DOHH2 (cell line): ENCODE measurements around the gene LRP8.

Experiments
- H3F3A ChIP-seq: fragments of 200-600 bp; sonication (generic), shearing (Covaris generic); 2 replicates; pipeline ENCODE4 v1.6.0; 2016; ENCODE audit warnings: antibody characterized with exemption, mild to moderate bottlenecking; ENCODE audit not compliant: control insufficient read depth, insufficient read depth
- H3K27ac ChIP-seq: fragments of 200-600 bp; sonication (generic); 2 replicates; pipeline ENCODE4 v1.5.1; 2014; ENCODE audit warnings: low read depth, mild to moderate bottlenecking, low read length, moderate library complexity
- H3K27me3 ChIP-seq: fragments of 200-600 bp; sonication (generic); 2 replicates; pipeline ENCODE4 v1.6.1; 2014; ENCODE audit warnings: mild to moderate bottlenecking, low read length, mixed read lengths; ENCODE audit not compliant: control insufficient read depth
- H3K36me3 ChIP-seq: fragments of 200-600 bp; sonication (generic); 2 replicates; pipeline ENCODE4 v1.6.1; 2014; ENCODE audit warnings: mild to moderate bottlenecking, low read length, moderate library complexity, mixed read lengths; ENCODE audit not compliant: control insufficient read depth
- H3K4me1 ChIP-seq: fragments of 200-600 bp; sonication (generic); 2 replicates; pipeline ENCODE4 v1.6.1; 2014; ENCODE audit warnings: mild to moderate bottlenecking, low read length, mixed read lengths; ENCODE audit not compliant: control insufficient read depth
- H3K4me2 ChIP-seq: fragments of 200-600 bp; sonication (generic); 2 replicates; pipeline ENCODE4 v1.6.0; 2014; ENCODE audit warnings: mild to moderate bottlenecking, low read length, moderate library complexity
- H3K4me3 ChIP-seq: fragments of 200-600 bp; sonication (generic); 2 replicates; pipeline ENCODE4 v1.5.1; 2014; ENCODE audit warnings: mild to moderate bottlenecking, low read length, mixed read lengths
- H3K79me2 ChIP-seq: fragments of 200-600 bp; sonication (generic); 2 replicates; pipeline ENCODE4 v1.6.1; 2014; ENCODE audit warnings: mild to moderate bottlenecking, low read length, mixed read lengths; ENCODE audit not compliant: control insufficient read depth
- H3K9me2 ChIP-seq: fragments of 200-600 bp; sonication (generic); replicated peaks from 2 replicates; pipeline ENCODE4 v1.6.1; 2014; ENCODE audit warnings: mild to moderate bottlenecking, low read length, mixed read lengths; ENCODE audit not compliant: control insufficient read depth
- H3K9me3 ChIP-seq: fragments of 200-600 bp; sonication (generic); 2 replicates; pipeline ENCODE4 v1.6.1; 2014; ENCODE audit warnings: antibody characterized with exemption, low read length, mixed read lengths; ENCODE audit not compliant: control insufficient read depth, insufficient read depth
- H4K20me1 ChIP-seq: fragments of 200-600 bp; sonication (generic); 2 replicates; pipeline ENCODE4 v1.6.0; 2014; ENCODE audit warnings: low read depth, mild to moderate bottlenecking, antibody characterized with exemption, low read length, moderate library complexity; ENCODE audit not compliant: control insufficient read depth, insufficient read depth
- CTCF ChIP-seq: fragments of 200-600 bp; sonication (generic); IDR thresholded peaks from one replicate; pipeline ENCODE4 v1.5.1; 2014; ENCODE audit warnings: antibody characterized with exemption, mild to moderate bottlenecking, low read depth, low read length; ENCODE audit not compliant: poor library complexity, severe bottlenecking
- EZH2phosphoT487 ChIP-seq: fragments of 200-600 bp; sonication (generic); IDR thresholded peaks from 2 replicates; pipeline ENCODE4 v1.6.1; 2017; ENCODE audit warnings: borderline replicate concordance, mild to moderate bottlenecking, antibody characterized with exemption, low read length, moderate library complexity, mixed read lengths

The LRP8 gene

GRCh38 chr1:53307037-53307436 is 20.8 kb downstream of the LRP8 start:
- peaks cover 94% of the 10 kb centered on the region for H3K79me2 ChIP-seq
- H3K4me3 ChIP-seq = no peak overlapping the region
- no peak overlapping the region for H3K4me2 ChIP-seq
- no peaks in the 10 kb centered on the region for H3K4me1 ChIP-seq
- H3K9me3 ChIP-seq = no peaks in the 10 kb centered on the region
- peaks cover 37% of the 10 kb centered on the region for H3K36me3 ChIP-seq
- TF ChIP-seq CTCF (no peak), EZH2phosphoT487 (no peak)
- 0 out of 2 replicates have a peak, but pooled peaks cover 3% of the 10 kb centered on the region for H4K20me1 ChIP-seq
- H3K9me2 ChIP-seq = no peaks in the 10 kb centered on the region
- H3F3A ChIP-seq = no peaks in the 10 kb centered on the region
- H3K27me3 ChIP-seq = no peaks in the 10 kb centered on the region
- H3K27ac ChIP-seq = no peak overlapping the region

- H3K27ac ChIP-seq = no peak overlapping the region
- no peak overlapping the region for H3K4me2 ChIP-seq
- TF ChIP-seq CTCF = no peak
- no peak for TF ChIP-seq EZH2phosphoT487
- no peaks in the 10 kb centered on the region for H3K9me2 ChIP-seq
- 0 out of 2 replicates have a peak, but pooled peaks cover 3% of the 10 kb centered on the region for H4K20me1 ChIP-seq
- H3F3A ChIP-seq = no peaks in the 10 kb centered on the region
- H3K27me3 ChIP-seq = no peaks in the 10 kb centered on the region
- no peaks in the 10 kb centered on the region for H3K9me3 ChIP-seq
- no peak overlapping the region for H3K4me3 ChIP-seq
- H3K36me3 ChIP-seq = peaks cover 29% of the 10 kb centered on the region
- H3K4me1 ChIP-seq = no peaks in the 10 kb centered on the region
- H3K79me2 ChIP-seq = peaks cover 94% of the 10 kb centered on the region
Observed at GRCh38 chr1:53306168-53306567, 21.7 kb downstream of the LRP8 start.

- no peak overlapping the region for H3K27ac ChIP-seq
- H3K4me2 ChIP-seq = no peak overlapping the region
- 0 out of 2 replicates have a peak, but pooled peaks cover 3% of the 10 kb centered on the region for H4K20me1 ChIP-seq
- H3F3A ChIP-seq = no peaks in the 10 kb centered on the region
- H3K9me3 ChIP-seq = no peaks in the 10 kb centered on the region
- TF ChIP-seq CTCF (no peak), EZH2phosphoT487 (no peak)
- peaks cover 94% of the 10 kb centered on the region for H3K79me2 ChIP-seq
- H3K9me2 ChIP-seq = no peaks in the 10 kb centered on the region
- H3K36me3 ChIP-seq = peaks cover 23% of the 10 kb centered on the region
- no peaks in the 10 kb centered on the region for H3K27me3 ChIP-seq
- H3K4me1 ChIP-seq = no peaks in the 10 kb centered on the region
- no peak overlapping the region for H3K4me3 ChIP-seq
Observed at GRCh38 chr1:53305650-53306049, 22.2 kb downstream of the LRP8 start.

GRCh38 chr1:53304527-53304926 is 23.3 kb downstream of the LRP8 start:
- H3K4me3 ChIP-seq = no peak overlapping the region
- H3K4me2 ChIP-seq = no peak overlapping the region
- H3F3A ChIP-seq = no peaks in the 10 kb centered on the region
- H3K27me3 ChIP-seq = no peaks in the 10 kb centered on the region
- H4K20me1 ChIP-seq = no peaks in the 10 kb centered on the region
- H3K9me2 ChIP-seq = no peaks in the 10 kb centered on the region
- TF ChIP-seq EZH2phosphoT487 = no peak
- H3K9me3 ChIP-seq = no peaks in the 10 kb centered on the region
- H3K79me2 ChIP-seq = peaks cover 94% of the 10 kb centered on the region
- no peak overlapping the region for H3K27ac ChIP-seq
- peaks cover 18% of the 10 kb centered on the region; the same call in 1 of the 2 replicates for H3K36me3 ChIP-seq
- H3K4me1 ChIP-seq = no peaks in the 10 kb centered on the region
